ENCODE data around the gene ZMYND10.
"Not testable (repeated sequence)": the region's sequence is repeated elsewhere in the genome, so short reads cannot be mapped to it uniquely, and the experiment has no call there.

The ZMYND10 gene

GRCh38 chr3:50322386-50323091 is 23.0 kb downstream of the ZMYND10 start, which contains the start of gene HYAL2:
Gene HYAL2, minus strand, starts transcription at chr3:50322745. Its CDS starts 2,256 bp downstream, at chr3:50320489.
- no peak for TF ChIP-seq GATA1 (IDR thresholded peaks at IDR 0.05; ENCODE audit: low read depth, low read length)
- no peak for TF ChIP-seq POLR2A (IDR thresholded peaks at IDR 0.05; ENCODE audit: low read length)
- no peak for DNase-seq

- TF ChIP-seq POLR2A (IDR thresholded peaks at IDR 0.05; ENCODE audit: low read length) (no peak), GATA1 (IDR thresholded peaks at IDR 0.05; ENCODE audit: low read depth, low read length) (no peak)
- no peak for DNase-seq
These were observed 23.5 kb downstream of the ZMYND10 start for GRCh38 chr3:50322115-50322385.

GRCh38 chr3:50321336-50322114 is 24.0 kb downstream of the ZMYND10 start:
- DNase-seq = peak; percentile 90 to 93
- TF ChIP-seq GATA1 (IDR thresholded peaks at IDR 0.05; ENCODE audit: low read depth, low read length) (no peak), POLR2A (IDR thresholded peaks at IDR 0.05; ENCODE audit: low read length) (peak; percentile 54)

GRCh38 chr3:50320853-50321335 is 24.6 kb downstream of the ZMYND10 start:
- no peak for TF ChIP-seq POLR2A (IDR thresholded peaks at IDR 0.05; ENCODE audit: low read length)
- TF ChIP-seq GATA1 (IDR thresholded peaks at IDR 0.05; ENCODE audit: low read depth, low read length) = no peak
- peak; percentile 83 to 88 for DNase-seq

- TF ChIP-seq GATA1 (IDR thresholded peaks at IDR 0.05; ENCODE audit: low read depth, low read length) = no peak
- no peak for TF ChIP-seq POLR2A (IDR thresholded peaks at IDR 0.05; ENCODE audit: low read length)
- no peak for DNase-seq
These were observed 25.5 kb downstream of the ZMYND10 start for GRCh38 chr3:50319894-50320625.

GRCh38 chr3:50319181-50319893 is 26.2 kb downstream of the ZMYND10 start:
- no peak for DNase-seq

GRCh38 chr3:50318615-50319014 is 26.9 kb downstream of the ZMYND10 start:
- TF ChIP-seq GATA1 (IDR thresholded peaks at IDR 0.05; ENCODE audit: low read depth, low read length) (no peak), POLR2A (IDR thresholded peaks at IDR 0.05; ENCODE audit: low read length) (no peak)
- no peak for DNase-seq

More at GRCh38 chr3:50319181-50319893, 26.2 kb downstream of the ZMYND10 start:
- TF ChIP-seq POLR2A (IDR thresholded peaks at IDR 0.05; ENCODE audit: low read length) = no peak
- TF ChIP-seq GATA1 (IDR thresholded peaks at IDR 0.05; ENCODE audit: low read depth, low read length) = no peak

- TF ChIP-seq POLR2A (IDR thresholded peaks at IDR 0.05; ENCODE audit: low read length) (no peak), GATA1 (IDR thresholded peaks at IDR 0.05; ENCODE audit: low read depth, low read length) (no peak)
- no peak for DNase-seq
These were observed 27.4 kb downstream of the ZMYND10 start for GRCh38 chr3:50318163-50318562.

- no peak for DNase-seq
- TF ChIP-seq POLR2A (IDR thresholded peaks at IDR 0.05; ENCODE audit: low read length) (no peak), GATA1 (IDR thresholded peaks at IDR 0.05; ENCODE audit: low read depth, low read length) (no peak)
These were observed 28.2 kb downstream of the ZMYND10 start for GRCh38 chr3:50317300-50317699.

GRCh38 chr3:50316657-50317242 is 28.8 kb downstream of the ZMYND10 start:
- DNase-seq = peak in 1 of 2 experiments; percentile 32
- no peak for TF ChIP-seq GATA1 (IDR thresholded peaks at IDR 0.05; ENCODE audit: low read depth, low read length)
- no peak for TF ChIP-seq POLR2A (IDR thresholded peaks at IDR 0.05; ENCODE audit: low read length)

GRCh38 chr3:50314816-50315215 is 30.7 kb downstream of the ZMYND10 start:
- DNase-seq = no peak
- TF ChIP-seq POLR2A (IDR thresholded peaks at IDR 0.05; ENCODE audit: low read length) (no peak), GATA1 (IDR thresholded peaks at IDR 0.05; ENCODE audit: low read depth, low read length) (no peak)

- DNase-seq = no peak
- TF ChIP-seq GATA1 (IDR thresholded peaks at IDR 0.05; ENCODE audit: low read depth, low read length) (no peak), POLR2A (IDR thresholded peaks at IDR 0.05; ENCODE audit: low read length) (no peak)
These were observed 31.2 kb downstream of the ZMYND10 start for GRCh38 chr3:50314342-50314741.

- DNase-seq = not testable (repeated sequence)
These were observed 33.5 kb downstream of the ZMYND10 start for GRCh38 chr3:50312041-50312440.
